HG03469 (cell line): ENCODE results near the gene HOXD10.
A peak's percentile ranks its signal among the peaks of the same experiment; 100 is the strongest.

Source experiments
- ATAC-seq: cut with Tn5 transposase; IDR thresholded peaks from one replicate; pipeline ENCODE4 v1.9.1; 2021; ENCODE audit warnings: mild to moderate bottlenecking, moderate library complexity, moderate number of reproducible peaks; ENCODE audit not compliant: unreplicated experiment

Gene HOXD10

GRCh38 chr2:176094349-176094748, 22.2 kb upstream of the HOXD10 start:
- no peak for ATAC-seq

DNA sequence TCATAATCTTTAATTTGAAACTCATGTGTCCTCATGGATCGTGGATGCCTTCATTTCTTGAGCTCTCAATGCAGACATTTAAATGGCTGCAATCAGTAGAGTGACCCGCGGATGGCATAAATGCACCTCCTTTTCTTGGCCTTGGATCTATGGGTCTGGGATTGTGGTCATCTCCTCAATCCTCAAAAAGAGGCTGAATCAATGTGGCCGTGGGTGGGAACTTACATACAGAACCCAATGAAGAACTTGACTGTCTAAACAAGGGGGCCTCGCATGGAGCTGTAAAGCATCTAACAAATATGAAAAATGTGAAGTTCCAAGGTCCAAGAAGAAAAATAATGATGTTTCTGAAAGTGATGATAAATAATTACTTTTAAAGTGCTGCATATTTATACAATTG, 21.2 kb upstream of the HOXD10 start:
- no peak for ATAC-seq

GRCh38 chr2:176096243-176096985, 20.2 kb upstream of the HOXD10 start:
- ATAC-seq: no peak

DNA sequence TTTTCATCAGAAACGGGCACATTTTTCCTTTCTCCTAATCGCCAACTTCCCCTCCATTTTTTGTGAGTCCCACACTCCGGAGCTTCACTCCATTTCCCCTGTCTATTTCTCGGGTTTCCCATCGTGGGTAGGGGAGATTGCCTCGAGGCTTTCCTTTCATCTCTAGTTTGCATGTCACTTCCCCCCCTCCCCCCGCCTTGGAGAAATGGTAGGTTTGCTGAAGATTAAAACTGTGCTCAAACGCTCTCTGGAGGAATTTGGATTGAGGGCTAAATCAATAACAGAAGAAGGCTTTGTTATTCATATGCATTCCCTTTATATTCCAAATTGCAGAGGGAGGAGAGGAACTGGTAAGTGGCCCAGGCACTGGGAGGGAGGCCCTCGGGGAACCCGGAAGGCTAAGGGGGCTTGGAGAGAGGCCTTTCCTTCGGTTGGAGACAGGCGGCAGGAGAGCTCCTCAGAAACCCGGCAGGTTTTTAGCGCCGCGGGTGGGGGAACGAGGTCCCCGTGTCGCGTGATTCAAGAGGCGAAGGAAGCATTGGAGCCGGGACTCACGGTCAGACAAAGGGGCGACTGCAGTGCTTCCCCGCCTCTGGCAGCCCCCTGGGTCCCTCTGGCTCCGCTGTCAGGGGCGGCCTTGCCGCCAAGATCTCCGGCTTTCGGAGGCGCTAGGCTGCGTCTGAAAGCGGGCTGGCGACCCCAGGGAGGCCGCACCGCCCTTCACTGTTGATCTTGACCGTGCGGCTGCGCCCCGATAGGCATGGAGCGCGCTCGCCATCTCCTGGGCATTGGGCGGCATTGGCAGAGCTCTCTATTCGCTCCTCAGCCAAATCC, 19.4 kb upstream of the HOXD10 start:
- peak; percentile 78 for ATAC-seq

DNA sequence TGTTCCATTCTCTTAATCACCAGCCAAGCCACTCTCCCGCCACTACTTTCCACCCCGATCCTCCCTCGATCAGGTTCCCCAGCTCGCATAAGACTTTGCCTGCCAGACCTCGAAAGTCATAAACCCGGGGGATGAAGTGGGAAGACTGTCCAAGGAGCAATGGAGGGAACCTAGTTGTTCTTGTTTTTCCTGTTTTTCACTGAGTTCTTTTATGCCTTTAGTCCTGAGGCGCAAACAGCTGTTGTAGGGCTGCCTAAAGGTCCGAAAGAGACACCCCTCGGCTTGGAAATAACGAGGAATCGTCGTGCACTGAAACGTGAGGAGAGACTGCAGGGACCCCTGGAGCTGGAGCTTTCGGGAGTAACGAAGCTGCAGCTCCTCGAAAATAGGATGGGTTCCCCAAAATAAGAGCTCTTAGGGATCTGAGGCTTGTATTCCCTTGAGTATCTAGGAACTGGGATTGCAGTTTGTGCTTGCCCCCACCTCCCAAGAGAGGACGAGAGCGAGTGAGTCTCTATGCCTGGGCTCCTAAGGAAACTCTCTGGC, 18.7 kb upstream of the HOXD10 start:
- no peak for ATAC-seq

DNA sequence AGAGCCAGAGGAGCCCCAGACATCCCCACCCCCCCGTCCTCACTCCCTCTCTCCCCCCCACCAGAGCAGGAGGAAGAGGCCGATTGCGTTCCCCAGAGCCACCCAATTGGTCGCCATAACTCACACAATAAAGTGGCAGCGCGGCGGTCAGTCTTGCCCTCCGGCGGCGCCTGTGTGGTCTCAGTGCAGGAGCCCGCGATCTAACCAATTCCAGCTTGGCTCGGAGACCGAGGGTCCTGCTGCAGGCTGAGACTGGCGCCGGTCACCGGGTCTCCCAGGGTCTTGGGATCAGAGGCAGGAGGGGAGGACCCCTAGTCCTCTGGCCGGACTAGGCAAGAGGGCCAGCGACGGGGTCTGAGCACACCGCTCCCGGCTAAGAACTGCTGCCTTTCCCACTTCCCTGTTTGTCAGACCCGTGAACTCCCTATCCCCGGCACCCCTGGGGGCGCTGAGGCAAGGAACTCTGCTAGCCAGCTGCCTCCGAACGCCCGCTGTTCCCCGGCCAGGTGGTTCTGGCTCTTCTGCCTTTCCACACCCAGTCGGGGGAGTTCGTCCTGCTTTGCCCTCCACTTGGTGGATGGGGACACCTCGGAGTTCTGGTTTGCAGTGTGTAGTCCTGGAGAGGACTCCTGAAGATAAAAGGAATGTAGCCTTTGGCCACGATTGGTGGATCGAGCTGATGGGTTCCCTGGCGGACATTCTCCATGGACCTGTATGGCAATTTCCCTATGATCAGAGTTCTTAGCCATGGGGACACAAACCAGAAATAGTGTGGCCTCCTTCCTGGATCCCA, 18.0 kb upstream of the HOXD10 start:
- no peak for ATAC-seq

- no peak for ATAC-seq
These were observed 17.3 kb upstream of the HOXD10 start for GRCh38 chr2:176099159-176099727.

GRCh38 chr2:176099728-176100546, 16.6 kb upstream of the HOXD10 start, which contains the start of gene HOXD12:
HOXD12 (plus strand) TSS chr2:176099795; CDS start chr2:176099802, 7 bp downstream.
- ATAC-seq: no peak

DNA sequence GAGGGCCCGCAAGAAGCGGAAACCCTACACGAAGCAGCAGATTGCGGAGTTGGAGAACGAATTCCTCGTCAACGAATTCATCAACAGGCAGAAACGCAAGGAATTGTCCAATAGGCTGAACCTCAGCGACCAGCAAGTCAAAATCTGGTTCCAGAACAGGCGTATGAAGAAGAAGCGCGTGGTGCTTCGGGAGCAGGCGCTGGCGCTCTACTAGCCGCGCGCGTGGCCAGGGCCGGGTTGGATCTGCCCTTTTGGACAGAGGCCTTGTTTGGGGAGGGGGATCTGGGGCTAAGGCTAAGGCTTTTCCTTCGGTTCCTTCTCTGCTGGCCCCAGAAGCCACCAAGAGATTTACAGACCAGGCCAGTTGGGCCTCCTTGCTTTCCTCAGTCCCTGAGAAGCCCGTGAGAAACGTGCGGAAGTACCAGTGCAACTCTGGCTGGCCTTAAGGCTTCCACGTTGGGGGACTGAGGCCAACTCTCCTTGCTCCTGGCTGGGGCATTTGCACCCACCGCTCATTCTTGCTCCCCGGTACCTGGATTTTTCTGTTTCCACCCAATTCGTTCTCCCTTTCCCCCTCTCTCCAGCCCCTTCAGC, 15.9 kb upstream of the HOXD10 start:
- no peak for ATAC-seq

- no peak for ATAC-seq
These were observed 15.3 kb upstream of the HOXD10 start for GRCh38 chr2:176101216-176101830.

DNA sequence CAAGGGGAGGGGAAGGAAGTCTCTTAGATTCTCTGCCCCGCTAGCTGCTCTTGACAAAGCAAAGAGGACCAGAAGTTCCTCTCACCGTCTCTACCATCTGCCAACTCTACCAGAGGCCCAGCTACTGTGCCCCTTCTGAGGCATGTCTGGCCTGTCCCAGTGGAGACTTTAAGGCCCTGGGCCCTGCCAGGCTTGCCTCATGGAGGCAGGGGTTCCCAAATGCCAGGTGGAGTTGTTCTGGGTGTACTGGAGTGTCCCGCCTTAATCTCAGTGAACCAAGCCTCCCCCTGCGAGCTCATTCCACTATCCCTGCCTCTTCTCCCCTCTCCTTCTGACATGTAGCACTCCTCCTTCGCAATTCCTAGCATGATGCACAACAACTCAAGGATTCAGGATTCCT, 14.7 kb upstream of the HOXD10 start:
- no peak for ATAC-seq

GRCh38 chr2:176102309-176102866, 14.2 kb upstream of the HOXD10 start:
- ATAC-seq: no peak

DNA sequence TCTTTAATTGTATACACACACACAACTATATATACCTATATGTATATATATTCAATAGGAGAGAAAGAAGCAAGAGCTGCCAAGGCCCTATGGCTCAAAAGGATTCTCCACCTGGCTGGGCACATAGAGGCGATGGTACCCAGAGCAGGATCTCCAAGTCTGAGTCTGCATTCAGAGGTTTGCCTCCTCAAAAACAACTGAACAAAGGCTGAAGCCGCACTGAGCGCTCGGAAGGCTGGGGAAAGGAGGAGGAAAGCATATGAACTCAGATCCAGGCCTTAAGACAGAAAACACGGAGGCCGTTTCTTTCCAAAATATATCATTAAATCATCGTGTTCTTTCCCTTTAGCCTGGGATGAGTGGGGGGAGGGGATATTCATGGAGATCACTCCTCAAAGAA, 13.4 kb upstream of the HOXD10 start:
- no peak for ATAC-seq

DNA sequence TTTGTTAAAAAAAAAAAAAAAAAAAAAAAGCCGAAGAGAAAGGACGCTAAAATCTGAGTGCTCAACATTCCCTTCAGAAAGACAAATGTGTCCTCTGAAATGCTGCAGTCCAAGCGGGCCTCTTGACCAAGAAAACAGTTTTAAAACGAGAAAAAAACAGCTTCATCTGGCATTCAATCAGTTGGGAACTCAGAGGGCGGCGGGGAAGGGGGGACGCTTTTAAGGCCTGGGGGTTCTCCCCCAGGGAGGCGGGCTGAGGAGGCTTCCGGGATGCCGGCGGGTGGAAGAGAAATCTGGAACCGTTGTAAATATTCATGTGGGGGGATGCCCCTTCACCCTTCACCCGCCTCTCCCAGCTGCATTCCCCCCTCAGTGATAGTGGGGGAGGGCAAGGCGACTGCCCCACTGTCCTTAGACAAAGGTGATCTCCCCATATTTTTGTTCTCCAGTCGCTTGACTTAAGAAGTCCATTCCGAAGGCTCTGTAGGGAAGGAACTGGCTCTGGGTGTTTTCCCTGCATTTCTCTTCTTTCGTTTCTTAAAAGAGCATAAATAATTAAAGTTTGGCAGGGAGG, 12.7 kb upstream of the HOXD10 start:
- ATAC-seq: no peak

DNA sequence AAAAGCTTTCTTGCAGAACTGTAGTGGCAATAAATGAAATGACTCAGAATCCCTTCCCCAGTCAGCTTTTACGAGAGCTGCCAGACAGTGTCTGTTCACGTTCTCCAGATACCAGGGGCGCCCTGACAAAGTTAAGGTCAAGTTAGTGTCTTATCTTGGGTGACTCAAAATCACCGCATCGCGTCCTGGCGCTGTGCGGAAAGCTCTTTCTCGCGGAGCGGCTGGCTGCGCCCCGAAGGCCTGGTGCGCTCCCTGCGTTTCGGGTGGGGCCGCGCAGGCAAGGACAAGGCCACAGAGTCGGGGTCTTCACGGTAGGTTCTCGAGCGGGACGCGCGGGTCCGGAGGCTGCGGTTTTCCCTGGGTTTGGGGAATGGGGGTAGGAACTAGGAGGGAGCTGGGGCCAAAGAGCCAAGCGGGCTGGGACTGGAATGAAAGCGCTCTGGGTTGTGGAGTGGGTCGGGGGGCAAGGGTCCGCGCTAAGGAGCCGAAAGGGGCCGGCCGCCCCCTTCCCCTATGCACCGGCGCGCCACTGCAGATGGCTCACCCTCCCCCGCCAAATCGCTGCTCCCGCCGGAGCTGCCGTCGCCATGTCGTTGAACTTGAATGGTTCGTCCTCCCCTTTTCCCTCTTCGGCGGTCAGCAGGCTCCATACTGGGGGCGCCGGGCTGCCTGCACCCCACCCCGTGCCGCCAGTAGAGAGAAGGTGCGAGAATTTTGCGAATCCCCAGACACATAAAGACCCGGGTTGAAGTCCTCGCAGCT, 12.1 kb upstream of the HOXD10 start:
- no peak for ATAC-seq

DNA sequence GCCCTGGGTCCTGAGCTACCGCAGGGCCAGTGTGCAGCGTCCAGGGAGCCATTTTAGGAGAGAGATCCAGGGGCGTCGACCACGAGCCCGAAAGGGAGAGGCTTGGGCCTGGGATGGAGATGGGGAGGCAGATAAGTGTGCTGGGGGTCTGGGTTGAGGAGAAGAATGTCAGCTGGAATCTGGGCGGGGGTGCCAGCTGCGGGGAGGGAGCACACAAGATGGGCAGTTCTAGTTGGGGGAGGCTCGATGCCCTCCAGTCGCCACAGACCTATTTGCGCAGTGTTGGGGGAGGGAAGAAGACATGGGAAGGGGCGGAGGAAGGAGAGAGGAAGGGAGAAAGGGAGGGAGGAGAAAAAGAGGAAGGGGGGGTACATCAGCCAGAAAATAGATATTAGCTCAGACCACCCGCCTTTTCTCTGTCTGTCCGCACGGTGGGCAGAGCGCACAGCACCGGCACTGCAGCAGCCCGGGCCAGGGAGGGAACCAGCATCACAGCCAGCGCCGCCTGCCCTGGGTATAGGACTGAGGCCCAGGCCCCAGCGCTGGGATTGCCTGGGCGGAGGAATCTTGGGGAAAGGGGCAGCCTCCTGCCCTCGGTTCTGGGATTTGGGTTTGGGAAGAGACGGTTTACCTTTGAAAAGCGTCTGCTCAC, 11.4 kb upstream of the HOXD10 start:
- ATAC-seq: no peak
